Breast epithelium (tissue), 4 donors: Measurements from ENCODE around the gene KRTAP19-8. TPM values are rescaled to one million over a fixed set of nuclear protein-coding genes. Genes with fewer than 3 reads are reported as not detected.

ENCODE experiments used
- DNase-seq, 2 donors: peaks; one replicate each; pipeline ENCODE4 v3.0.0-alpha.2; 2019; ENCODE audit warnings: low spot score in 2 of 2
- H3K27ac ChIP-seq, 2 donors: fragments of 200-600 bp; sonication (generic) in 1 of 2; one replicate each; pipeline ENCODE4 v1.5.1; 2016 to 2019; ENCODE audit warnings: mild to moderate bottlenecking in 1 of 2
- H3K27me3 ChIP-seq, 2 donors: fragments of 200-600 bp; sonication (generic) in 1 of 2; one replicate each; pipeline versions ENCODE4 v1.5.1 to v1.6.0; 2017 to 2019; ENCODE audit warnings: control low read depth in 1 of 2, mild to moderate bottlenecking in 1 of 2
- H3K36me3 ChIP-seq: fragments of 200-600 bp; one replicate; pipeline ENCODE4 v1.5.1; 2019
- H3K4me1 ChIP-seq, 2 donors: fragments of 200-600 bp; sonication (generic); one replicate each; pipeline ENCODE4 v1.5.1; 2016 to 2019; ENCODE audit warnings: control low read depth in 1 of 2
- H3K4me3 ChIP-seq, 3 donors: fragments of 200-600 bp; sonication (generic); 1 replicate in 2 of 3; 2 replicates in 1 of 3; pipeline ENCODE4 v1.5.1; 2016 to 2019; ENCODE audit warnings: mild to moderate bottlenecking in 3 of 3, moderate library complexity in 2 of 3
- H3K9me3 ChIP-seq, 2 donors: fragments of 200-600 bp; sonication (generic) in 1 of 2; one replicate each; pipeline ENCODE4 v1.5.1; 2016 to 2019; ENCODE audit warnings: control low read depth in 1 of 2
- POLR2A ChIP-seq: fragments of 450-650 bp; IDR thresholded peaks from one replicate; pipeline ENCODE4 v1.6.1; 2016; ENCODE audit warnings: antibody characterized with exemption, mild to moderate bottlenecking, moderate library complexity
- POLR2AphosphoS5 ChIP-seq, 3 donors: sonication (generic); formaldehyde crosslinking; IDR thresholded peaks; one replicate each; pipeline ENCODE4 v1.6.1; 2017; ENCODE audit warnings: antibody characterized with exemption in 3 of 3
- intact Hi-C: fragments of 100-400 bp; cut with DNase I; formaldehyde crosslinking; loops from one replicate; pipeline ENCODE4 v1.15.1; 2023; ENCODE audit warnings: low total_unique reads
- total RNA-seq, 3 donors: library from RNA; depleted of rRNA; stranded (reverse); fragments of >200 nt; gene quantifications; one replicate each; pipeline ENCODE4 v1.1.0, GENCODE V29; 2016
- TF ChIP-seq, protein P1 (sequence below), 3 donors: fragments of 450-650 bp; IDR thresholded peaks; one replicate each; pipeline ENCODE4 v1.5.1; 2016 to 2017; ENCODE audit warnings: antibody characterized with exemption in 3 of 3, mild to moderate bottlenecking in 3 of 3, moderate library complexity in 3 of 3

KRTAP19-8 gene
- total RNA-seq, 3 donors from 2014 or later, result not detected

DNA sequence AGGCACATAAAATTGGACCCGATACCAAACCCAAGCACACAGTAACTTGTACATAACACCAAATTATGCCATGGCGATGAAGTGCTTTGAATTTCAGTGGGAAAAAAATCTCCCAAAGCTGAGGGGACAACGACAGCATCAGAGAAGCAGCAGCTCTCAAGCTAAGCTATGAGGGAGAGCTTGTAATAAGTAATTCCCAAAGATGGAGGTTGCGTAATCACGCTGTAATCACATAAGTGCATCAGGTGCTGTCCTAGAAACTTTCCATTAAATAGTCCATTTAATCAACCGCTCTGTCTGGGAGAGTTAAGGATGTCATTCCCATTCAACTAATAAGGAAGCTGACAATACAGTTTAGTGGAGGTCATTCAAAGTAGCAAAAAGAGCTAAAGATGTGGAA is 37.6 kb upstream of the KRTAP19-8 start:
- Histone ChIP-seq H3K4me1 (no peaks in the 10 kb centered on the region), H3K9me3 (no peaks in the 10 kb centered on the region), H3K36me3 (no peaks in the 10 kb centered on the region), H3K27me3 (peaks cover 0 to 3% of the 10 kb centered on the region in 2 donors), H3K27ac (no peak overlapping the region), H3K4me3 (no peak overlapping the region)
- no peak for DNase-seq
- intact Hi-C loops, result no loop called here
- no peak for TF ChIP-seq POLR2AphosphoS5 (IDR thresholded peaks at IDR 0.05)
- TF ChIP-seq, protein P1, sequence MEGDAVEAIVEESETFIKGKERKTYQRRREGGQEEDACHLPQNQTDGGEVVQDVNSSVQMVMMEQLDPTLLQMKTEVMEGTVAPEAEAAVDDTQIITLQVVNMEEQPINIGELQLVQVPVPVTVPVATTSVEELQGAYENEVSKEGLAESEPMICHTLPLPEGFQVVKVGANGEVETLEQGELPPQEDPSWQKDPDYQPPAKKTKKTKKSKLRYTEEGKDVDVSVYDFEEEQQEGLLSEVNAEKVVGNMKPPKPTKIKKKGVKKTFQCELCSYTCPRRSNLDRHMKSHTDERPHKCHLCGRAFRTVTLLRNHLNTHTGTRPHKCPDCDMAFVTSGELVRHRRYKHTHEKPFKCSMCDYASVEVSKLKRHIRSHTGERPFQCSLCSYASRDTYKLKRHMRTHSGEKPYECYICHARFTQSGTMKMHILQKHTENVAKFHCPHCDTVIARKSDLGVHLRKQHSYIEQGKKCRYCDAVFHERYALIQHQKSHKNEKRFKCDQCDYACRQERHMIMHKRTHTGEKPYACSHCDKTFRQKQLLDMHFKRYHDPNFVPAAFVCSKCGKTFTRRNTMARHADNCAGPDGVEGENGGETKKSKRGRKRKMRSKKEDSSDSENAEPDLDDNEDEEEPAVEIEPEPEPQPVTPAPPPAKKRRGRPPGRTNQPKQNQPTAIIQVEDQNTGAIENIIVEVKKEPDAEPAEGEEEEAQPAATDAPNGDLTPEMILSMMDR (IDR thresholded peaks at IDR 0.05), result no peak

DNA sequence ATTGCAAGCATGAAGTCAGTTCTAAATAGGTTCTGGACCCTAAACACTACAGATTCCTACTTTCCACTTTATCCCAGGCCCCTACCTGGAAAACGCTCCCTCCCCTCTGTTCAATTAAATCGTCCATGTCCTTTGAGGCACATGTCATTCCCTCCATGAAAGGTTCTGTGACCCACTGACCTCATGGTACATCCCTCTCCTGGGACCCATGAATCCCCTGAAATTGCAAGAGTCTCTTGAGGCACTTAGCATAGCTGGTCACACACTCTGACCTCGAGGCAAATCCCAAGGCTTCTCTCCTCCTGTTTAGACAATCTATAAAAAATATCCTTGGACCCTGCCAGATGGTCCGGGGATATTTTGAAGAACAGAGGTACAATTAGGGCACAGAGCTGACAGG is 34.3 kb upstream of the KRTAP19-8 start:
- no peak for DNase-seq
- intact Hi-C loops, result no loop called here
- TF ChIP-seq, protein P1 (IDR thresholded peaks at IDR 0.05), result no peak
- TF ChIP-seq POLR2A (no peak), POLR2AphosphoS5 (IDR thresholded peaks at IDR 0.05) (no peak)

DNA sequence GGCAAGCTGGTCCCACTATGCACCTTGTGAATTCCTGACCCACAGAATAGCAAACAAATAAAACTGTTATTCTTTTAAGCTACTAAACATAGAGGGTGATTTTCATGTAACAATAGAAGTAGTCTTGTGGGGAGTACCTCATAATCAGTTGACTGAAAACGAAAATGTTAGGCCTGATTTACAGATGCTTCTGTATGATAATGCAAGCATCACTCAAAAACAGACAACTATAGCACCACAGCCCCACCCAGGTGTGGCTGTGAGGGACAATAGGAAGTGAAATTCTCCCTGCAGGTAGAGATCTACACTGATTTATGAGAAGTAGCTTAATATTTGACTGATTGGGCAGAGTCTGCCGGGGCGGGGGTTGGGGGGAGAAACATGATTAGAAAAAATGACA is 26.5 kb upstream of the KRTAP19-8 start:
- Histone ChIP-seq H3K4me3 (no peak overlapping the region), H3K27me3 (no peaks in the 10 kb centered on the region), H3K9me3 (no peaks in the 10 kb centered on the region), H3K36me3 (no peaks in the 10 kb centered on the region), H3K4me1 (no peaks in the 10 kb centered on the region), H3K27ac (no peak overlapping the region)
- no peak for TF ChIP-seq POLR2AphosphoS5 (IDR thresholded peaks at IDR 0.05)
- TF ChIP-seq, protein P1 (IDR thresholded peaks at IDR 0.05), result no peak
- no peak for TF ChIP-seq POLR2A
- no peak for DNase-seq
- intact Hi-C loops, result no loop called here

More for the DNA sequence above, 34.3 kb upstream of the KRTAP19-8 start:
- Histone ChIP-seq H3K27me3 (peaks cover 0 to 3% of the 10 kb centered on the region in 2 donors), H3K36me3 (no peaks in the 10 kb centered on the region), H3K4me1 (no peaks in the 10 kb centered on the region), H3K27ac (no peak overlapping the region), H3K4me3 (no peak overlapping the region), H3K9me3 (no peaks in the 10 kb centered on the region)

DNA sequence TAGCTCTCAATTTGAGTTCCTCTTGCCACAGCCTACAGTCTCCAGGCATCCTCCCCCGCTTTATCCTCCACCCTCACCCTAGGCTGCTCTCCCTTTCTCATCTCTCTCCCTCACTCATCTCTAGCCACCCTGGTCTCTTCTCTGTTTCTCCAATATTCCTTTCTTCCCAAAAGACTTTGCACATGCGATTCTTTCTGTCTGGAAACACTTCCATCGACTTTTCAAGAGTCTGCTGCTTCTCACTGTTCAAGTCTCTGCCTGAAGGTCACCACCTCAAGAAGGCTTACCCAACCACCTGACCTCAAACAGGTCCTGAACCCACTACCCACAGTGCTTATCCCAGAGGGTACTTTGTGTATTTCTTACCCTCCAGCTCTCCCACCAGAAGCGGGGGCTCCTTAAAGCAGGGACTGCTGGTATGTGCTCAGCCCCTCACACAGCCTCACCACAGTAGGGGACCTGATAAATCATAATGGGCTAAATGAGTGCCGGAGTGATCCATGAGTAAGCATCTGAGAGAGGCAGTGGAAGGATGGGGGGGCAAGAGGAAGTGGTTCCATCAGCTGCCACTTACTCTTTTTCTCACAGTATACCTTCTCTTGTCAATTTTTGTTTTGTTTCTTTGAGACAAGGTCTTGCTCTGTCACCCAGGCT is 14.3 kb upstream of the KRTAP19-8 start:
- Histone ChIP-seq H3K36me3 (no peaks in the 10 kb centered on the region), H3K27ac (no peak overlapping the region), H3K9me3 (no peaks in the 10 kb centered on the region), H3K4me3 (no peak overlapping the region), H3K27me3 (no peaks in the 10 kb centered on the region), H3K4me1 (no peaks in the 10 kb centered on the region)
- intact Hi-C loops, result no loop called here
- TF ChIP-seq, protein P1 (IDR thresholded peaks at IDR 0.05), result no peak
- TF ChIP-seq POLR2AphosphoS5 (IDR thresholded peaks at IDR 0.05), result no peak
- no peak for TF ChIP-seq POLR2A
- DNase-seq, result no peak

DNA sequence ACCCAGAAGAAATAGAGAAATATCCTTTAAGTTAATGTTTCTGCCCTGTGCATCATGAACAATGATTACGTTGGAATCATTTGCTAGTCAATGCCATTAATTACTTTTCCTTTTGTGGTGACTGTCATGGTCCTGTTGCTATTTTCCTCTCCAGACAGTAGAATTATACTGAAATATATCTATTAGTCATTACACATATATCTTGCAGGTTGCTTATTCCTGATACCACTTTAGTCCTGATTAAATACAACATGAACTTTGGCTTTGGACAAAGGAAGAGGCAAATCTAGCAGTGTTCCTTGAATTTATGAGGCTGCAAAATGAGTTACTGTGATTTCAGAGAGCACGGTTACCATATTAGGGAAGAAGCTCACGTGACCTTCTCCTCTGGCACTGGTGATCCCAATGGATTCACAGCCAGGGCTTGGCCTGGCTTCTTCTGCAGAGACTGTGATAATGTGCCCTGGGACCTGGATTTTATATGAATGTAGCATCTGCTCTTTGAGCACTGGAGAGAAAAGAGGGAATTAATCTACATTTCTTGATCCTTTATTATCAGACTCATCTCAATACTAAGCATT is 12.4 kb upstream of the KRTAP19-8 start:
- Histone ChIP-seq H3K4me3 (no peak overlapping the region), H3K36me3 (no peaks in the 10 kb centered on the region), H3K4me1 (no peaks in the 10 kb centered on the region), H3K27ac (no peak overlapping the region), H3K27me3 (no peaks in the 10 kb centered on the region), H3K9me3 (no peaks in the 10 kb centered on the region)
- TF ChIP-seq, protein P1 (IDR thresholded peaks at IDR 0.05), result no peak
- TF ChIP-seq POLR2A (no peak), POLR2AphosphoS5 (IDR thresholded peaks at IDR 0.05) (no peak)
- intact Hi-C loops, result no loop called here
- no peak for DNase-seq
